ENCODE data around the gene EIPR1.

EIPR1 gene

GRCh38 chr2:3139906-3140305 lies 237.7 kb downstream of the EIPR1 start:
- DNase-seq: no peak
